IPS-18c (cell line): ENCODE data around the gene CACNG4.
A peak's percentile ranks its signal among the peaks of the same experiment; 100 is the strongest.

Experiments used
- H3K4me3 ChIP-seq: 2 replicates; pipeline ENCODE4 v1.7.0; 2013; ENCODE audit warnings: low read depth, mild to moderate bottlenecking, low read length, moderate library complexity; ENCODE audit not compliant: insufficient read depth
- H3K9me3 ChIP-seq: one replicate; pipeline ENCODE4 v1.6.1; 2013; ENCODE audit warnings: mild to moderate bottlenecking, low read length, moderate library complexity; ENCODE audit not compliant: control insufficient read depth, insufficient read depth

Gene CACNG4

DNA sequence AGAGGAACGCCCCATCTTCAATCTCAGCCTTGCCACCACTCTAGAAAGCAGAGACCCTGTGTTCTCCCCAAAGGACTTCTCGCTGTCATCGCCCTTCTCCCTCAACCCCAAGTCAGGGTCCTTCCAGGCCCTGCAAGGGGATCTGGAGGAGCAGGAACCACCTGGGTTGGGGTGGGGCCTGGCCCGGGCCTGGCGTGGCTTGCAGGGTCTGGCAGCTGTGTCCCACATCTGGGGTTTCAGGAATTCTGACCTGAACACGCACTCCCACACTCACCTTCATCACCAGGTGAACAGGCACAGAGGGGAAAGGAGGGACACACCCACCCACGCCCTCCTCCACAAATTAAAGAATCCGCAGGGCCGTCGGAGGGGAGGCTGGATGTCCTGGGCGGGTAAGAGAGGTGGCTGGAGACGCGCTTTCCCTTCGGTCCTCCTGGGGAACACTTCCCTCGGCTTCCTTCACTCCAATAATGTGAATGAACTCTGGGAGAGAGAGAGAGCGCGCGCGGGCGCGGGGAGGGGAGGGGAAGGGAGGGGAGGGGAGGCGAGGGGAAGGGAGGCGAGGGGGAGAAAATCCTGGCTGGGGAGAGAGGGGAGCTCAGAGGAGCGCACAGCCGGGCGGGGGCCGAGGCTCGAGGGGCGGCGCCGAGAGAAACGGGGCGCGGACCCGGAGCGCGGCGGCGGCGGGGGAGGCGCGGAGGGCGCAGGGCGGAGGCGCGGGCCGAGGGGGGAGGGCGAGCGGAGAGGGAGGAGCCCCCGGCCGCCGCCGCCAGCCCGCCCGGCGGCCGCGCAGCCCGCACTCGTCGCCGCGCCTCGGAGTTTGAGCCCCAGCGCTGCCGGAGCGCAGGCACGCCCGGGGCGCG lies at the start of gene CACNG4:
TSS of gene CACNG4 (plus strand) at position 799 of the 863 bp plus-strand sequence. CDS start 205 bp downstream, outside the sequence.
- H3K4me3 ChIP-seq = peak within 1 kb of the TSS; percentile 64
- H3K9me3 ChIP-seq = no peaks in the 10 kb centered on the region

DNA sequence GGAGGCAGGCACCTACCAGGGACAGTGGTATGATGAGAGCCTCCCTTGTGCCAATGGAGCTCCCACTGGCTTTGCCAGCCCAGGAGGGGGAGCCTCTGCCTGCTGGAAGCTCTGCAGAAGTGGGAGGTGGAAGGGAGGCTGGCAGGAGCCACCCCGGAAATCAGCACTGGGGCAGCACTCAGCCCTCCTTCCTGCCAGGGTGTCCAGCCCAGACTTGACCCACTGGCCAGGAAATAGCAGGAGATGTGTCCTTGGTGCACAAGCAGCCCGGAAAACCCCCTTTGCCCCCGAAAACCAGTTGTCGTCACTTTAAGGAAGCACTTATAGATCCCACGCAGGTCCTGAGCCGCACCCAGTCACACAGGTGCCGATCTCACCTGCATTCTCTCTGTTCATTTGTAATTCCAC lies 49.3 kb upstream of the CACNG4 start:
- Histone ChIP-seq H3K4me3 (no peak overlapping the region), H3K9me3 (no peaks in the 10 kb centered on the region)

DNA sequence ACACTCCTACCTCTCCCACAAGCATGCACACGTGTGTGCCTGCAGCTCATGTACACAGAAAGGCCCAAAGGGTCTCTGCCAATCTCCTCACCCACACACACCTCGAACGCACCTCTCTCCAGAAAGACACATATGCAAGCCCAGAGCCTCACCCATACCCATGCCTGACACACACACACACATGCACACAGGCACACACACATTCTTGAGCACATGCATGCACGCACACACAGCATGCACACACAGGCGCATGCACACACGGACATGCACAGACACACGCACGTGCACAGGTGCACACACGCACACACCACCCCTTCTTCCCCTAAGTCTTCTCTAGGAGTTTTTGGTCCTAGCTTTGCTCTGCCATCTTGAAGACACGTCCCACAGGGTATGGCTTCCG lies 48.7 kb upstream of the CACNG4 start:
- Histone ChIP-seq H3K9me3 (no peaks in the 10 kb centered on the region), H3K4me3 (no peak overlapping the region)

DNA sequence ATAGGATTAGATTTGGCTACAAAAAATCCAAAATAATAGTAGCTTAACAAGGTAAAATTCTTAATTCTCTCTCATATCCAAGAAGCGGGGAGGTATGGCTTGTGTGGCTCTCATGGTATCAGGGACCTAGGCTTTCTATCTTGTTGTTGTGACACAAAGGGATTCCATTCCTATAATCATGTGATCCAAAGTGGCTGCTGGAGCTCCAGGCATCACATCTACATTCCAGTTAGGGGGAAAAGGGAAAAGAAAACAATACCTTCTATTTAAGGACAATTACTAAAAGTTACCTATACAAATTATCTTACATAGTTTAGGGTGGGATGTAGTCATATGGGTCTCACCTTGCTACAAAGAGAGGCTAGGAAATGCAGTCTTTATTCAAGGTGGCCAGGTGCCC lies 47.6 kb upstream of the CACNG4 start:
- no peak overlapping the region for H3K4me3 ChIP-seq
- peaks cover 2% of the 10 kb centered on the region for H3K9me3 ChIP-seq

DNA sequence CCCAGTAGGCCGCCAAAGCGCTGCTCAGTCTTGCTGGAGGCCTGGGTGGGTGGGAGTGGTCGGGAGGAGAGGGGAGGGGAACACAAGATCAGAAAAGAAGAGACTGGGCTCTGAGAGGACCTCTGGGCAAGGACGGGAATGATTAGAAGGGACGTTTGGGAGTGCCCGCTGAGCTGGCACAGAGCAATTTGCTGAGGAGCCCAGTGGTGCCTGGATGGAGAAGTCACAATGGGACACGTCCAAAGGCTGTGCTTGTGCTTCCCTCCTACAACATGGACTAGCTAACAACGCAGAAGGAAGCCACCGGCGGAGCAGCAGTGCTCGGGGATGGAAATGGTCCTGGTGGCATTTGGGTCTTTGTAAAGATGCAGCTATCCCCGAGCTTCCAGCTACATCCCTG lies 45.6 kb upstream of the CACNG4 start:
- Histone ChIP-seq H3K4me3 (no peak overlapping the region), H3K9me3 (peaks cover 2% of the 10 kb centered on the region)

DNA sequence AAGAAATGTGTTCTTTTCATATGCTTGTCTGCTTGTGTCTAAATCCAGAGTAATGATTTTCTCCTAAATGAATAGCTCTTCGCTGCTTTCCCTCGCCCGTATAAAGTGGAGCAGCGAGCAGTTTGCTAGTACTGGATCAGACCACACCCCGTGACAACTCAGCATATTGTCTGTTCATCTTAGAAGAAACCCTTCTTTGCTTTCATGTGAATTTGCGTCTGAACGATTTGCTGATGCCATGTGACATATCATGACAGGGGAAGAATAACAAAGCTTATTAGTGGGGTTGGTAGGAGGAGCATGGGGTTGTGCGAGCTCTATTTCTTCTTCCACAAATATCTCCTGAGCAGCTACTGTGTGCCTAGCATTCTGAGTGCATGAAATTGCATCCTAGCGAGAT lies 44.1 kb upstream of the CACNG4 start:
- peaks cover 2% of the 10 kb centered on the region for H3K9me3 ChIP-seq
- no peak overlapping the region for H3K4me3 ChIP-seq

DNA sequence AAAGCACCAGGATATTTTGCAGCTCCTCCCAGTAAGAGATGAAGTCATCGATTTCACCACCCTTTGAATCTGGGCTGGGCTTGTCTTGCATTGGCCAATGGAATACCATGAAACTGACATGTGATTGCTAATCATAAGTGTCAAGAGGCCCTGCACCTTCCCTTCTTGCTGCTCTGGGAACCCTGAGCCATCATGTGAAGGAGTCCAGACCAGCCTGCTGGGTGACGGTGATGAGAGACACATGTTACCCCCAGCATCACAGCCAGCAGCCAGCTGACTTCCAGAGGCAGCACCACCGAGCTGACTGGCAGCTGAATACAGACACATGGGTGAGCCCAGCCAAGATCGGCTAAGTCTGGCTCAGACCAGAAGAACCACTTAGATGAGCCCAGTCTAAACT lies 43.6 kb upstream of the CACNG4 start:
- no peak overlapping the region for H3K4me3 ChIP-seq
- peaks cover 2% of the 10 kb centered on the region for H3K9me3 ChIP-seq

DNA sequence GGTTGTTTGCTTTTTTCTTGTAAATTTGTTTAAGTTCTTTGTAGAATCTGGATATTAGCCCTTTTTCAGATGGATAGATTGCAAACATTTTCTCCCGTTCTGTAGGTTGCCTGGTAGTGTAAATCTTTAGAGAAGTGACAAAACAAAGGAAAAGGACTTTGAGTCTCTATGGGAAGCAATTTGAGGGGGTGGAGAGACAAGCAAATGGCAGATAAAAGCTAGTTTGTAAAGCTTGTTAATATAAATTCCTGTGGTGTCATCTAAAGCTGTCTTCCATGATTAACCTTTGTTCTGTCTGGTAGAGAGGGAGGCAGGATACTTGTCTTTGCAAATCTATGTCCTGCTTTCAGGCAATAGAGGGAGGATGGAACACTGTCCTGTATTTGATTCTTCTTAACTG lies 40.6 kb upstream of the CACNG4 start:
- no peak overlapping the region for H3K4me3 ChIP-seq

DNA sequence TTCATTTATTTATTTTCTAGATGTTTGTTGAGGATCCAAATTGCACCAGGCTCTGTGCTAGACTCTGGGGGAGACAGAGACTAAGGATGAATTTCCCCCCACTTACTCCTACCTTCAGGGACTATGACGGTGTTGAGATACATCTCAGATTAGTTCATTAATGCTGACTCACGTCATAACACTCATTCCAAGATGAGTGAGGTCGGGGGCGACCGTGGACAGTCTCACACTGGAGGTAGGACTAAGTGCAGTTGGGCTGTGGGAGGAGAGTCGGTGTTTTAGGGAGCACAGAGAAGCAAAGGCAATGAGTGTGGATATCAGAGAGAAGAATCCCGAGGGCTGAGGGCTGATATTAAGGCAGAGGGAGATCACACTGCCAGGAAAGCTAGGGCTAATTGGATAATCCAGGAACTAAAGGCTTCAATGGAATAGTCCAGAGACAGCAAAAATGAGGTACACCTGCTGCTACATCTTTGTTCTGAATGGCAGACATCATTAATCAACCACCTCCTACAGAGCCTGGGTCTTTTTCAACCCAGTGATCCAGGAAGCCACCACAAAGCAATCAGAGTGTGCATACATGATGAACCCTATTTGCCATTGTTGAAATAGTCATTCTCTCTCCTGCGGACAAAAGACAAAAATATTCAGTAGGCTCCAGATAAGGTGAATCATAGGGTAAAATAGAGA lies 38.6 kb upstream of the CACNG4 start:
- H3K4me3 ChIP-seq = no peak overlapping the region
- peaks cover 2% of the 10 kb centered on the region for H3K9me3 ChIP-seq

More for the DNA sequence above, 40.6 kb upstream of the CACNG4 start:
- H3K9me3 ChIP-seq = peaks cover 2% of the 10 kb centered on the region

DNA sequence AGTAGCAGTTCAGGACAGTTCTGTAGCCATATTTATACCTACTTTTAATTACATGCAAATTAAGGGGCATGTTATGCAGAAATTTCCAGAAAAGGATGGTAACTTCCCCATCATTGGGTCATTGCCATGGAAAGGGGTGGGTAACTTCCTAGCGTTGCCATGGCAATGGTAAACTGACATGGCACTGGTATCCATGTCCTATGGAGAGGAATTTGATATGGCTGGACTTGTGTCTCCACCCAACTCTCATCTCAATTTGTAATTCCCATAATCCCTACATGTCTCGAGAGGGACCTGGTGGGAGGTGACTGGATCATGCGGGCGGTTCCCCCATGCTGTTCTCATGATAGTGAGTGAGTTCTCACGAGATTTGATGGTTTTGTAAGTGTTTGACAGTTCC lies 35.6 kb upstream of the CACNG4 start:
- Histone ChIP-seq H3K4me3 (no peak overlapping the region), H3K9me3 (no peaks in the 10 kb centered on the region)

DNA sequence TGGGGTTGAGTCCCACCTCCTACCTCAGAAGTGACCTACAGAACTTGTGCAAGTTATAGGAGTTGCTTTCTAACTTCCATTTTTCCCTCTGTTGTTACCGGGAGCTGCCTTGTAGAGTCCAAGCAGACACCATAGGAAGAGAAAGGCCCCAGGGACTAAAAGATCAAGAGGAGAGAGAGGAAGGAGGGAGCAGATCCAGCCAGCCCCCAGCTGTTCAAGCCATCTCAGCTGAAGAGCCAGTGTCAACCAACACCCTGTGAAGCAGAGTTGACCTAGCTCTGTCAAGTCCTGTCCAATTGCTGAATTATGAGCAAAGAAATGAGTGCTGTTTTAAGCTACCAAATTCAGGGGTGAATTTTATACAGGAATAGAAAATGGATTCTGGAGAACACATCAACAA lies 34.9 kb upstream of the CACNG4 start:
- no peaks in the 10 kb centered on the region for H3K9me3 ChIP-seq
- H3K4me3 ChIP-seq = no peak overlapping the region

DNA sequence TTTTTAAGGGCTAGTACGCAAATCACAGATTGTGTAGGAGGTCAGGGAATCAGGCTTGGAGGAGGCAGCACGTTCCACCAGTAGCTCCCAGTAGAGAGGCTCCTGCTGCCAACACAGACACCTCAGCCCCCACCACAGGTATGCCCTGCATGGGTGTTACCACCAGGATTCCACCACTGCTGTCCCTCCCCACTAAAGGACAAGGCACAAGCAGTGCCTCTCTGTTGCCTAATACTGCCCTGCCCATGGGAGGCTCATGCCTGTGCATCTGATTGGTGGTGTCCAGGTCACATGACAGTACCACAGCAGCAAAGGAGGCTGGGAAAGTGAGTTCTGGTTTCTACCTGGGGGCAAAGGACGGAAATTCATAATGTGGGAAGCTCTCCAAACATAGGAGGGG lies 33.6 kb upstream of the CACNG4 start:
- Histone ChIP-seq H3K9me3 (no peaks in the 10 kb centered on the region), H3K4me3 (no peak overlapping the region; the same call in 1 of the 2 replicates)

DNA sequence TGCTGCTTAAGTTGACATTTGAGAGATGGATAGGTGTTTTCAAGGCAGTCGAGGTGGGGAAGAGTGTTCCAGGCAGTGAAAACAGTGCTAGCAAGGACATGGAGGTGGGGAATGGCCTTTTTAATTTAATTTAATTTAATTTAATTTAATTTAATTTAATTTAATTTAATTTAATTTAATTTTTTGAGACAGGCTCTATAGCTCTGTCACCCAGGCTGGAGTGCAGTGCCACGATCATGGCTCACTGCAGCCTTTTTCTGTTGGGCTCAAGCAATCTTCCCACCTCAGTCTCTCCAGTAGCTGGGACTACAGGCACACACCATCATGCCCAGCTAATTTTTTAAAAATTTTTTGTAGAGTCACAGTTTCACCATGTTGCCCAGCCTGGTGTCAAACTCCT lies 32.2 kb upstream of the CACNG4 start:
- no peak overlapping the region for H3K4me3 ChIP-seq
- no peaks in the 10 kb centered on the region for H3K9me3 ChIP-seq

DNA sequence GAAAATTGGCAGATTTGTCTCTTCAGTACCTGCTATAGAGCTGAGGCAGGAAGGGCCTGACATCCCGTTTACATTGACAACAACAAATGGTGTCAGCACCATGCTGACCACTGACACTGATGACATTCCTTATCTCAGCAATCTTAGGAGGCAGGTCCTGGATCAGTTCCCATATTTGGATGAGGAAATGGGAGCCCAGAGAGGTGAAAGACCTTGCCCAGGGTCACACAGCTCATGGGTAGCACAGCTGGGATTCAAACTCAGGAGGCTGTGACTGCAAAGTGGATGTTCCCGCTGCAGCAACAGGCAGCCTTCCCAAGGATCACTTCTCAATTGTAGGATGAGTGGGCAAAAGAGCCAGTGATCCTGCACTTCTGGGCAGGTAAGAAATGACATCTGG lies 30.5 kb upstream of the CACNG4 start:
- Histone ChIP-seq H3K9me3 (peaks cover 5% of the 10 kb centered on the region), H3K4me3 (no peak overlapping the region)

DNA sequence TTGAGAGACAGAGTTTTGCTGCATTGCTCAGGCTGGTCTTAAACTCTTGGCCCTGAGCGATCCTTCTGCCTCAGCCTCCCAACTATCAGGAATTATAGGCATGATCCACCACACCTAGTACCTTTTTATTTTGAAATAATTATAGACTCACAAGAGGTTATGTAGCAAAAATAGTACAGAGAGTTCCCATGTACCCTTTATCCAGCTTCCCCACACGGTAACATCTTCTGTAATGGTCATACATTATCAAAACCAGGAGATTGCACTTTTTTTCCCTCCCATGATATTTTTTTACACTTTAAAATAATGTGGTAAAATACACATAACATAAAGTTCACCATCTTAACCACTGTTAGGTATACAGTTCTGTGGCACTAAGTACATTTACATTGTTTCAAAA lies 28.8 kb upstream of the CACNG4 start:
- Histone ChIP-seq H3K4me3 (no peak overlapping the region), H3K9me3 (peaks cover 5% of the 10 kb centered on the region)

DNA sequence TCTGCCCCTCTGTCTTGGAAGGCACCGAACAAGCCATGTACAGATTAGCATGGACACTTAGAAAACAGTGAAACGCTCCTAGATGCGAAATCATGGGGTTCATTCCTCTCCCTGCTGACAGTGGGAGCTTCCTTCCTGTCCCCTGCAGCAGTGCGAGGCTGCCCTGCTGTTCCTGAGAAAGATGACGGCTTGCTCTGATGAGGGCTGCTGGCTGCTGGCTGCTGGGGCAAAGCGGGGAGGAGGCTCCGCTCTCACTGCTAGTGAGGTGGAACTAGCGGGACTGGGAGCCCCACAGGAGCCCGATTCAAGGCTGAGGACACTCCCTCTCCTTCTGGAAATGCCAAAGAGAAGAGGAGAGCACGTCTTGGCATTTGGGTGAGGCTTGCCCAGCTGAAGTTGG lies 25.9 kb upstream of the CACNG4 start:
- H3K9me3 ChIP-seq = peaks cover 5% of the 10 kb centered on the region
- H3K4me3 ChIP-seq = no peak overlapping the region

DNA sequence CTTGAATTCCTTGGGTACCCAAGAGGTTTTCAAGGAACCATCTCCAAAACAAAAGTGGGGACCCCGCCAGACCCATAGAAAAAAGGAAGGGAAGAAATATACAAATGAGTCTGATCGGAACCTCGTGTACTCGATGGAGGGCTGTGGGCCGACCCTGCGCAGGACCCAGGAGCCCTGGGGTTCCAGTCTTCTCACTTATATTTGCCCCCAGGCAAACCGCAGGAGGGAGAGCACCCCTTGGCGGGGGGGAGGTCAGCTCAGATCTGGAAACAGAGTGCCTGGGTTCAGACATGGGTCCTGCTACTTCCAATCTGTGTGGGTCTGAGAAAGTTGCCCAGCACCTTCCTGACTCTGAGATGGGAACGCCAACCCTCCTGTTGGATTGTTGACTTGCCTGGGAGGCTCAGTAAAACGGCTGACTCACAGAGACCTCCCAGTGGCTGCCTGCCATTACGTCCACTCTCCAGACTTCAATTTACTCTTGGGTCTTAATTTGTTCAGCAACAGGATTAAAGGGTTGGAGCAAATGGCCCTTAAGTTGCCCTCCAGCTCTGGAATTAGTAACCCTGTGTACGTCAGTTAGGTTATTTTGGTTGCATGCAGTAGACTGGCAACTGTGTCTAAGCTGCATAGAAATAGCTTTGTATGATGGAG lies 24.9 kb upstream of the CACNG4 start:
- no peak overlapping the region for H3K4me3 ChIP-seq
- peaks cover 5% of the 10 kb centered on the region for H3K9me3 ChIP-seq

DNA sequence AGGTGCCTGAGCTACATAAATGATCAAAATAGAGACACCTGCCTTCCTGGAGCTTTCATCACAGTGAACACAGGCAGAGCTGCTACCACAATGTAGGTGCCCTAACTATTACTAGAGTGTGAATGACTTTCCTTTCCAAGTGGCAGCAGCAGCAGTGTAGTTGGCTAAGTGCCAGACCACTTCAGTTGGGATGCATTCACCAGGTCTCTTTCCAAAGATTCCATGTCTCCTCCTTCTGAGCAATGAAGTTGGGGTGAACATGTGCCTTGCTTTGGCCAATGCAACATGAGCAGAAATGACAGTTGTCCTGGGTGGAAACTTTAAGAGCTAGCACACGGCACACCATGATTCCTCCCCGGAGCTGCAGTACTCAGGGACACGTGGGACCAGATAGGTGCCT lies 23.3 kb upstream of the CACNG4 start:
- Histone ChIP-seq H3K9me3 (peaks cover 5% of the 10 kb centered on the region), H3K4me3 (no peak overlapping the region)
